Urinary bladder (tissue), 4 donors: ENCODE results near the gene LPP. TPM values are rescaled to one million over a fixed set of nuclear protein-coding genes. Genes with fewer than 3 reads are reported as not detected.

Source experiments
- DNase-seq: peaks from one replicate; pipeline ENCODE4 v3.0.0-alpha.2; 2015; ENCODE audit errors: extremely low spot score
- H3K27ac ChIP-seq: one replicate; pipeline ENCODE4 v1.5.1; 2013; ENCODE audit warnings: low read depth, mild to moderate bottlenecking, moderate library complexity
- H3K36me3 ChIP-seq: one replicate; pipeline ENCODE4 v1.6.1; 2013; ENCODE audit warnings: mild to moderate bottlenecking, moderate library complexity; ENCODE audit not compliant: insufficient read depth
- H3K4me1 ChIP-seq: one replicate; pipeline ENCODE4 v1.6.1; 2013; ENCODE audit warnings: mild to moderate bottlenecking, moderate library complexity; ENCODE audit not compliant: insufficient read depth
- H3K4me3 ChIP-seq: one replicate; pipeline ENCODE4 v1.5.1; 2013; ENCODE audit warnings: low read depth, low read length
- WGBS: extraction: QIAGEN DNeasy Blood & Tissue Kit; methylation state at CpG from one replicate; pipeline ENCODE4 v1.1.7; 2013; 5-methylcytosine and 5-hydroxymethylcytosine counted together
- polyA plus RNA-seq: library from polyadenylated mRNA; stranded (reverse); fragments of 200-250 nt; gene quantifications from one replicate; pipeline ENCODE4 v1.2.3, GENCODE V29; 2013
- total RNA-seq: library from RNA; depleted of rRNA; stranded (reverse); fragments of >200 nt; gene quantifications from one replicate; pipeline ENCODE4 v1.2.3, GENCODE V29; 2014
- donor health status: healthy with polysubstance abuse.
- donor health status: healthy.

The LPP gene
- total and polyA plus RNA-seq, 2 donors: 133 to 705 TPM

GRCh38 chr3:188901671-188902287, 747.8 kb downstream of the LPP start:
- WGBS: 90% methylated on average over 4 of the region's 4 CpGs

GRCh38 chr3:188904670-188905069, 750.7 kb downstream of the LPP start:
- no peaks in the 10 kb centered on the region for H3K36me3 ChIP-seq
- WGBS: 37% methylated on average over 1 of the region's 1 CpG

More at GRCh38 chr3:188901671-188902287, 747.8 kb downstream of the LPP start:
- H3K4me1 ChIP-seq: no peaks in the 10 kb centered on the region
- H3K4me3 ChIP-seq: no peak overlapping the region
- no peak for DNase-seq
- no peaks in the 10 kb centered on the region for H3K36me3 ChIP-seq
- H3K27ac ChIP-seq: no peak overlapping the region

GRCh38 chr3:188905547-188905946, 751.6 kb downstream of the LPP start:
- Histone ChIP-seq H3K36me3 (no peaks in the 10 kb centered on the region), H3K27ac (no peak overlapping the region), H3K4me1 (no peaks in the 10 kb centered on the region), H3K4me3 (no peak overlapping the region)
- 90% methylated on average over 2 of the region's 2 CpGs for WGBS
- DNase-seq: no peak

More at GRCh38 chr3:188904670-188905069, 750.7 kb downstream of the LPP start:
- no peaks in the 10 kb centered on the region for H3K4me1 ChIP-seq
- no peak overlapping the region for H3K4me3 ChIP-seq
- no peak for DNase-seq
- H3K27ac ChIP-seq: no peak overlapping the region

GRCh38 chr3:188906236-188906635, 752.3 kb downstream of the LPP start:
- H3K4me1 ChIP-seq: no peaks in the 10 kb centered on the region
- no peak overlapping the region for H3K27ac ChIP-seq
- WGBS: 86% methylated on average over 7 of the region's 7 CpGs
- H3K36me3 ChIP-seq: no peaks in the 10 kb centered on the region
- no peak for DNase-seq
- H3K4me3 ChIP-seq: no peak overlapping the region

GRCh38 chr3:188908002-188908850, 754.3 kb downstream of the LPP start:
- DNase-seq: no peak
- no peaks in the 10 kb centered on the region for H3K36me3 ChIP-seq
- H3K4me1 ChIP-seq: no peaks in the 10 kb centered on the region
- no peak overlapping the region for H3K4me3 ChIP-seq
- 85% methylated on average over 5 of the region's 5 CpGs for WGBS
- H3K27ac ChIP-seq: no peak overlapping the region

- H3K27ac ChIP-seq: no peak overlapping the region
- H3K4me3 ChIP-seq: no peak overlapping the region
- no peaks in the 10 kb centered on the region for H3K4me1 ChIP-seq
- no peaks in the 10 kb centered on the region for H3K36me3 ChIP-seq
- no peak for DNase-seq
- WGBS: 69% methylated on average over 8 of the region's 8 CpGs
Measured at GRCh38 chr3:188911026-188911850, 757.3 kb downstream of the LPP start.

GRCh38 chr3:188913084-188913483, 759.1 kb downstream of the LPP start:
- no peak overlapping the region for H3K4me3 ChIP-seq
- H3K27ac ChIP-seq: no peak overlapping the region
- no peaks in the 10 kb centered on the region for H3K36me3 ChIP-seq
- no peaks in the 10 kb centered on the region for H3K4me1 ChIP-seq
- WGBS: 97% methylated on average over 2 of the region's 2 CpGs
- DNase-seq: no peak

GRCh38 chr3:188914552-188914951, 760.6 kb downstream of the LPP start:
- 52% methylated on average over 2 of the region's 2 CpGs for WGBS

GRCh38 chr3:188915127-188915526, 761.2 kb downstream of the LPP start:
- no peak overlapping the region for H3K4me3 ChIP-seq
- H3K4me1 ChIP-seq: no peaks in the 10 kb centered on the region
- 57% methylated on average over 1 of the region's 1 CpG for WGBS
- DNase-seq: no peak
- H3K27ac ChIP-seq: no peak overlapping the region
- H3K36me3 ChIP-seq: no peaks in the 10 kb centered on the region

More at GRCh38 chr3:188914552-188914951, 760.6 kb downstream of the LPP start:
- no peak overlapping the region for H3K27ac ChIP-seq
- no peaks in the 10 kb centered on the region for H3K36me3 ChIP-seq
- H3K4me3 ChIP-seq: no peak overlapping the region
- DNase-seq: no peak
- no peaks in the 10 kb centered on the region for H3K4me1 ChIP-seq

GRCh38 chr3:188916934-188917401, 763.0 kb downstream of the LPP start:
- no peak for DNase-seq
- H3K4me3 ChIP-seq: no peak overlapping the region
- no peaks in the 10 kb centered on the region for H3K4me1 ChIP-seq

GRCh38 chr3:188918093-188918492, 764.1 kb downstream of the LPP start:
- WGBS: 81% methylated on average over 2 of the region's 2 CpGs
- no peaks in the 10 kb centered on the region for H3K36me3 ChIP-seq

More at GRCh38 chr3:188916934-188917401, 763.0 kb downstream of the LPP start:
- H3K27ac ChIP-seq: no peak overlapping the region
- no peaks in the 10 kb centered on the region for H3K36me3 ChIP-seq

GRCh38 chr3:188923671-188924070, 769.7 kb downstream of the LPP start:
- DNase-seq: no peak
- WGBS: 92% methylated on average over 2 of the region's 2 CpGs
- no peak overlapping the region for H3K27ac ChIP-seq
- no peak overlapping the region for H3K4me3 ChIP-seq
- no peaks in the 10 kb centered on the region for H3K36me3 ChIP-seq
- no peaks in the 10 kb centered on the region for H3K4me1 ChIP-seq

More at GRCh38 chr3:188918093-188918492, 764.1 kb downstream of the LPP start:
- Histone ChIP-seq H3K4me3 (no peak overlapping the region), H3K4me1 (no peaks in the 10 kb centered on the region), H3K27ac (no peak overlapping the region)
- DNase-seq: no peak

GRCh38 chr3:188925376-188925775, 771.4 kb downstream of the LPP start:
- no peak overlapping the region for H3K4me3 ChIP-seq
- 96% methylated on average over 12 of the region's 12 CpGs for WGBS
- H3K27ac ChIP-seq: no peak overlapping the region
- no peak for DNase-seq
- H3K4me1 ChIP-seq: no peaks in the 10 kb centered on the region
- H3K36me3 ChIP-seq: no peaks in the 10 kb centered on the region
